SJSA1 (cell line): ENCODE results near the gene SLC39A12. TPM values are rescaled to one million over a fixed set of nuclear protein-coding genes. Genes with fewer than 3 reads are reported as not detected.
A peak's percentile ranks its signal among the peaks of the same experiment; 100 is the strongest.

Experiments
- DNase-seq, 2 experiments: peaks; one replicate each; pipeline ENCODE4 v3.0.0-alpha.2; 2015 to 2020; ENCODE audit warnings: low spot score in 2 of 2, low read depth in 1 of 2
- H3K27ac ChIP-seq: fragments of 250-450 bp; sonication (Bioruptor Pico); 2 replicates; pipeline ENCODE4 v1.5.1; 2020; ENCODE audit warnings: mild to moderate bottlenecking, moderate library complexity
- H3K27me3 ChIP-seq: fragments of 250-450 bp; sonication (Bioruptor Pico); replicated peaks from 2 replicates; pipeline ENCODE4 v1.5.1; 2020; ENCODE audit warnings: mild to moderate bottlenecking, moderate library complexity
- H3K36me3 ChIP-seq: fragments of 250-450 bp; sonication (Bioruptor Pico); 2 replicates; pipeline ENCODE4 v1.5.1; 2020; ENCODE audit warnings: mild to moderate bottlenecking
- H3K4me1 ChIP-seq: fragments of 250-450 bp; sonication (Bioruptor Pico); replicated peaks from 2 replicates; pipeline ENCODE4 v1.6.1; 2021; ENCODE audit warnings: mild to moderate bottlenecking
- H3K4me3 ChIP-seq: fragments of 250-450 bp; sonication (Bioruptor Pico); 2 replicates; pipeline ENCODE4 v1.5.1; 2020; ENCODE audit warnings: mild to moderate bottlenecking
- H3K9me3 ChIP-seq: fragments of 250-450 bp; sonication (Bioruptor Pico); replicated peaks from 2 replicates; pipeline ENCODE4 v1.5.1; 2020; ENCODE audit warnings: mild to moderate bottlenecking
- total RNA-seq: library from RNA; depleted of rRNA; stranded (reverse); fragments of >200 nt; shearing (Covaris generic); gene quantifications from 2 replicates; pipeline ENCODE4 v1.2.3, GENCODE V29; 2014; rRNA removed

The SLC39A12 gene
- not detected in 2 replicates for total RNA-seq

- no peak for DNase-seq
- H3K27me3 ChIP-seq, result no peaks in the 10 kb centered on the region
- H3K4me1 ChIP-seq, result no peaks in the 10 kb centered on the region
- H3K4me3 ChIP-seq, result no peak within 1 kb of the TSS
- no peaks in the 10 kb centered on the region for H3K9me3 ChIP-seq
- H3K36me3 ChIP-seq, result no peaks in the 10 kb centered on the region
- no peak within 1 kb of the TSS for H3K27ac ChIP-seq
Observed at GRCh38 chr10:17951868-17952371, at the start of gene SLC39A12. SLC39A12 (plus strand) TSS chr10:17951918; CDS start chr10:17953277, 1,359 bp downstream.

GRCh38 chr10:17904564-17904963 is 47.2 kb upstream of the SLC39A12 start:
- Histone ChIP-seq H3K27me3 (0 out of 2 replicates have a peak, but pooled peaks cover 4% of the 10 kb centered on the region), H3K36me3 (no peaks in the 10 kb centered on the region), H3K4me1 (no peaks in the 10 kb centered on the region), H3K4me3 (no peak overlapping the region), H3K9me3 (no peaks in the 10 kb centered on the region), H3K27ac (no peak overlapping the region)
- no peak for DNase-seq

GRCh38 chr10:17905491-17905890 is 46.2 kb upstream of the SLC39A12 start:
- Histone ChIP-seq H3K27ac (no peak overlapping the region), H3K4me3 (no peak overlapping the region), H3K4me1 (no peaks in the 10 kb centered on the region), H3K9me3 (no peaks in the 10 kb centered on the region), H3K27me3 (0 out of 2 replicates have a peak, but pooled peaks cover 4% of the 10 kb centered on the region), H3K36me3 (no peaks in the 10 kb centered on the region)
- no peak for DNase-seq

DNA sequence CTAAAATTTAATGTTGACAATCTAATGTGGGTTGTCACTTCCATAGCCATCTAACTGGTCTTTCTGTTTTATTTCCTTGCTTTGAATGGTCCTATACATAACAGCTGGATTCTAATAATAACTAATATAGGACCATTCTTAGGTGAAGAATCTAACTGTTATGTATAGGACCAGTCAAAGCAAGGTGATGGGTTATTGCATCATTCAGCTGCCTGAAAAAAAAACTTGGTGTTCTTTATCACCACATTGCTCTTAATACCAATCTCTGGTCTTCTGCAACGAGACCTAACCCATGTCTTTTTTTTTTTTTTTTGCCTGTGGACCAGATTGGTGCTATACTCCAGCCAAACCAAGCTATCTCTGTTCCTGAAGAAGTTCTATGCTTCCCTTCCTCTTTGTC is 45.7 kb upstream of the SLC39A12 start:
- Histone ChIP-seq H3K4me3 (no peak overlapping the region), H3K4me1 (no peaks in the 10 kb centered on the region), H3K36me3 (no peaks in the 10 kb centered on the region), H3K27me3 (0 out of 2 replicates have a peak, but pooled peaks cover 4% of the 10 kb centered on the region), H3K27ac (no peak overlapping the region), H3K9me3 (no peaks in the 10 kb centered on the region)
- no peak for DNase-seq

DNA sequence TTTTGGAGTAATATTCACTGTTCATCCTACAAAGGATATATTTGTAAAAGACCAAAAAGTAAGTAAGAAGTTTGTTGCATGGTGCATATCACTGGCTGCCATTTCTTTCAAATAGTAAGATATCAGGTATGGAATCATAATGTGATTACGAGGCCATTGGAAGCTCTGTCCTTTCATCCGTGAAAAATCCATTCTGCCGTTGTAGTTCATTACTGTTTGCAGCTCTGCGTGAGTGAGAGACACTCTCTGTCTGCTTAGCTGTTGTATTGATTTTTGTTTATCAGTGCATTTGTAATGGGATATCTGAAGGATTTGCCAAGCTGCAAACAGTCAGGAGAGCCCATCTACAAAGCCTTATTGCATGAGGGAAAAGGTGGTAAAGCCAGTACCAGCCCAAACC is 44.1 kb upstream of the SLC39A12 start:
- Histone ChIP-seq H3K9me3 (no peaks in the 10 kb centered on the region), H3K27me3 (0 out of 2 replicates have a peak, but pooled peaks cover 4% of the 10 kb centered on the region)
- DNase-seq, result no peak

DNA sequence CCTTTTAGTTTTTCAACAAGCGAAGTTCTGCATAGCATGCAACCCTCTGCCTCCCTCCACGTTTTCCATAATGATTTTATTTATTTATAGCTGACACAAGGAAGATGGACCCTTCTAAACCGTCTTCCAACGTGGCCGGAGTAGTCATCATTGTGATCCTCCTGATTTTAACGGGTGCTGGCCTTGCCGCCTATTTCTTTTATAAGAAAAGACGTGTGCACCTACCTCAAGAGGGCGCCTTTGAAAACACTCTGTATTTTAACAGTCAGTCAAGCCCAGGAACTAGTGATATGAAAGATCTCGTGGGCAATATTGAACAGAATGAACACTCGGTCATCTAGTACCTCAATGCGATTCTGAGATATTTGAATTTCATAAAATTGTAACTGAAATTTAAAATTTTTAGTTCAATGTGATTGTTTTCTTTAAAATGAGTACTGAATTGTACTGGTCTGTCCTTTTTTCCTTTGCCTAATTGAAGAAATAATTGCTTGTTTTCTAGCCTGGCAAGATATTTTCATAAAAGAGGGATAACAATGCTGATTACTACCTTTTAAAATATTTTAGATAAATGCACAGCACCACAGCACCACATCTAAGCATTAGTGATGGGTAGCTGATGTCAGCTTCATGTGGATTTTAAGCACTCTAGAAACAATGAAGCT is 41.5 kb upstream of the SLC39A12 start:
- Histone ChIP-seq H3K27me3 (0 out of 2 replicates have a peak, but pooled peaks cover 4% of the 10 kb centered on the region), H3K4me1 (no peaks in the 10 kb centered on the region), H3K9me3 (no peaks in the 10 kb centered on the region), H3K27ac (no peak overlapping the region), H3K4me3 (no peak overlapping the region), H3K36me3 (no peaks in the 10 kb centered on the region)
- DNase-seq, result peak; percentile 30 to 59

More for the DNA sequence above, 44.1 kb upstream of the SLC39A12 start:
- Histone ChIP-seq H3K4me3 (no peak overlapping the region), H3K36me3 (no peaks in the 10 kb centered on the region), H3K4me1 (no peaks in the 10 kb centered on the region), H3K27ac (no peak overlapping the region)

DNA sequence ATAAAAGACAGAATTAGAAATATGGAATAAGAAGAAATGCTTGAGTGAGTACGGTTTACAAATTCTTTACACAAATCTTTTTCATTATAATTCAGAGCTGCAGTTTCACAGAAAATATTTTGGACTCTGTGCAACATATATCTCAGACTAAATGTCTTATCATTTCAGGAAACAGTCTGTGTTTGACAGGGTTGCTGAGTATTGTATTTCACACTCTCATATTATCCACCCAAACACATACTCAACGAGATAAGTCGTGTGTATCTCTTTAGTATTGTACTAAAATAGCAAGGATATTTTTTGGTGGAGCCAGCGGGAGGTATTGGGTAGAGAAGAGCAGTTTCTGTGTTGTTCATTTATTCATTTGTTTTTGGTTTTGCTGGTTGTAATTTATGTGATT is 39.0 kb upstream of the SLC39A12 start:
- Histone ChIP-seq H3K4me1 (no peaks in the 10 kb centered on the region), H3K36me3 (no peaks in the 10 kb centered on the region), H3K27me3 (no peaks in the 10 kb centered on the region), H3K4me3 (no peak overlapping the region), H3K27ac (no peak overlapping the region), H3K9me3 (no peaks in the 10 kb centered on the region)
- no peak for DNase-seq

DNA sequence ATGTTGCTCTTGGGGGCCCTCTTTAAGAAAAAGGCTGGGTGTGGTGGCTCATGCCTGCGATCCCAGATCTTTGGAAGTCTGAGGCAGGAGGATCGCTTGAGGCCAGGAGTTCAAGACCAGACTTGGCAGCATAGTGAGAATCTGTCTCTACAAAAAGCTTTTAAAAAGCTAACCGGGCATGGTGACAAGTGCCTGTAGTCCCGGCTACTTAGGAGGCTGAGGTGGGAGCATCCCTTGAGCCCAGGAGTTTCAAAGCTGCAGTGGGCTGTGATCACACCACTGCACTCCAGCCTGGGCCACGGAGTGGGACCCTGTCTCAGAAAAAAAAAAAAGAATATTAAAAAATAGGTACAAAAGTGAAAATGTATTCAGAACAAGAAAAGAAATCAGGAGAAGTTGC is 38.1 kb upstream of the SLC39A12 start:
- Histone ChIP-seq H3K4me1 (no peaks in the 10 kb centered on the region), H3K36me3 (no peaks in the 10 kb centered on the region), H3K27me3 (no peaks in the 10 kb centered on the region), H3K4me3 (no peak overlapping the region), H3K9me3 (no peaks in the 10 kb centered on the region), H3K27ac (no peak overlapping the region)
- DNase-seq, result no peak

DNA sequence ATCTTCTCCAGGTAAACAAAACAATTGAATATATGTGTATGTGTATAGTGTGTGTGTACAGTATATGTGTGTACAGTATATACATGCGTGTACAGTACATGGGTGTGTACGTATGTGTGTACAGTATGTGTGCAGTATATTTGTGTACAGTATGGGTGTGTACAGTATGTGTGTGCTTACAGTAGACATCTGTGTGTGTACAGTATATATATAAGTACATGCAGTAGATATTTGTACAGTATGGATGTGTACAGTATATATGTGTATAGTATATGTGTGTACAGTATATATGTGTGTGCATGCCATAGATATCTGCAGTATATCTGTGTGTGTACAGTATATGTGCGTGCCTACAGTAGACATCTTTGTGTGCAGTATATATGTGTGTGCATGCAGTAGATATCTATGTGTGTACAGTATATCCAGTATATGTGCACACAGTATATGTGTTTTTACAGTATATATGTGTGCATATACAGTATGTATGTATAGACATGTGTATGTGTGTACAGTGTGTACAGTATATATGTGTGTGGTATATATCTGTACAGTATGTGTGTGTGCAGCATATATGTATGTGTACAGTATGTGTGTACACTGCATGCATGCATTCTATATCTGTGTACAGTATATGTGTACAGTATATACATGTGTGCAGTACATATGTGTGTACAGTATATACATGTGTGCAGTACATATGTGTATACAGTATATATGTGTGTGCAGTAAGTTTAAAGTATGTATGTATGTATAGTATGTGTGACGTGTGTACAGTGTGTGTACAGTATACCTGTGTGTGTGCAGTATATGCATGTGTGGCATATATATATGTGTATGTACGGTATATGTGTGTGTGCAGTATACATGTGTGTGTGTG is 37.3 kb upstream of the SLC39A12 start:
- H3K4me3 ChIP-seq, result no peak overlapping the region

GRCh38 chr10:17915181-17915580 is 36.5 kb upstream of the SLC39A12 start:
- no peak overlapping the region for H3K27ac ChIP-seq
- H3K27me3 ChIP-seq, result no peaks in the 10 kb centered on the region
- no peaks in the 10 kb centered on the region for H3K4me1 ChIP-seq
- DNase-seq, result no peak
- H3K36me3 ChIP-seq, result no peaks in the 10 kb centered on the region
- no peaks in the 10 kb centered on the region for H3K9me3 ChIP-seq
- H3K4me3 ChIP-seq, result no peak overlapping the region

More for the DNA sequence above, 37.3 kb upstream of the SLC39A12 start:
- no peaks in the 10 kb centered on the region for H3K4me1 ChIP-seq
- no peak for DNase-seq
- no peaks in the 10 kb centered on the region for H3K9me3 ChIP-seq
- no peaks in the 10 kb centered on the region for H3K27me3 ChIP-seq
- H3K27ac ChIP-seq, result no peak overlapping the region
- no peaks in the 10 kb centered on the region for H3K36me3 ChIP-seq

DNA sequence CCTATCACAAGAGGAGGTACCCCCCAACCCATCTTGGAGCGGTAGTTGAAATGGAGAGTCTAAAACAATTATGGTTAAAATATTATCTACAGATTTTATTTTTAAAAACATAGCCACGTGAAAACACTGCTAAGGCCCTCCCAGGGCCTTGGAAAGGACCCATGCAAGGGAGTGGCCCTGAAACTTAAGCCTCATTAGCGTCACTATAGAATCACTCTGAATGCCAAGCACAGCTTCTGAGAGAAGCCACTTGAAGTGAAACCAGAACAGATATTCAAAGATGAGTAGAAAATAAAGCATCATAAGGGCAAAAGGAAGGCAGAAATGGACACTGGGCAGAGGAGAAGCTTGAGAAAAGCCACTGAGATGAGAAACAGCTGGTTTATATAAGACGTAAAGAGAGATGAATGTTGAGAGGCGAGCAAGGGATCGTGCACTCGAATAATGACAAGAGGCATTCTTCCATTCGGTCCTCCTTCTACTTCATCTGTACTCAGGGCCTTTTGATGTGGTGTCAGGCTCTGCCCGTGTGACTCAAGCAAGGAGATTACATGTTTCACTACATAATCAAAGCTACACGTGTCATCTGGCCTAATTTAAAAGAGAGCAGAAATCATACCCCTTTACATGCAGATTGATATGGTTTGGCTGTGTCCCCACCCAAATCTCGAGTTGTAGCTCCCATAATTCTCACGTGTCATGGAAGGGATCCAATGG is 33.4 kb upstream of the SLC39A12 start:
- no peaks in the 10 kb centered on the region for H3K9me3 ChIP-seq
- H3K4me1 ChIP-seq, result no peaks in the 10 kb centered on the region
- no peaks in the 10 kb centered on the region for H3K27me3 ChIP-seq
- no peaks in the 10 kb centered on the region for H3K36me3 ChIP-seq
- no peak for DNase-seq
- no peak overlapping the region for H3K27ac ChIP-seq
- no peak overlapping the region for H3K4me3 ChIP-seq

GRCh38 chr10:17921378-17921777 is 30.3 kb upstream of the SLC39A12 start:
- H3K4me1 ChIP-seq, result no peaks in the 10 kb centered on the region
- H3K36me3 ChIP-seq, result no peaks in the 10 kb centered on the region
- DNase-seq, result no peak
- H3K4me3 ChIP-seq, result no peak overlapping the region
- H3K27ac ChIP-seq, result no peak overlapping the region
- H3K27me3 ChIP-seq, result no peaks in the 10 kb centered on the region
- H3K9me3 ChIP-seq, result no peaks in the 10 kb centered on the region

DNA sequence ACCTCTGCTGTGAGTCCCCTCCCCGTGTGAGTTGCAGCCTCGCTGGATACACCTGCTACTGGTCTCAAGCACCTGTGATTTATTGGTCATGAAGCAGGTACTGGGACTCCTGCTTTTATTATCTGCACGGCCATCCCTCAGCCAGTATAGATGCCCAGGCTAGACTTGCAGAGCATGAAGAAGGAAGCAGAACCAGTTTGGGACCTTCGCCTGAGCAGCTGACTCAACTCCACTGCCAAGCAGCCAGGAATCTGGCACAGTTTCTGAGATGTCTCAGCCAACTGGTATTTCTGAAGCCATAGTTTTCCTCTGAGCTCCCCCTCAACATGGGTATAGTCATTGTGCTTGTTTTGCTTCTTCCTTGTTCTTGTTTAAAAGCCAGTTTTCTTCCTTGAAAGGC is 28.0 kb upstream of the SLC39A12 start:
- Histone ChIP-seq H3K27me3 (no peaks in the 10 kb centered on the region), H3K4me1 (no peaks in the 10 kb centered on the region), H3K27ac (no peak overlapping the region), H3K36me3 (no peaks in the 10 kb centered on the region), H3K4me3 (no peak overlapping the region), H3K9me3 (no peaks in the 10 kb centered on the region)
- no peak for DNase-seq
